ENCODE results near the gene SDC4. TPM values are rescaled to one million over a fixed set of nuclear protein-coding genes. Genes with fewer than 3 reads are reported as not detected.

SDC4 gene
- total and polyA plus RNA-seq, 10 of the 15 experiments (the other 5 are each of a cell fraction or from before 2014, with no cell fraction given) = 0.52 to 11.3 (median 1.4) TPM

GRCh38 chr20:45345104-45345936, 2.9 kb downstream of the SDC4 start (continued):
- no peak for TF ChIP-seq TCF3 (IDR thresholded peaks at IDR 0.05; ENCODE audit: borderline replicate concordance, insufficient read depth, low read depth, low read length)

- Histone ChIP-seq H3K4me3 (no peak overlapping the region), H3K27me3 (replicated peaks in 1 of 2; ENCODE audit: control insufficient read depth in 2 of 2, insufficient read depth in 2 of 2, low read length in 1 of 2) (0 out of 4 replicates have a peak, but pooled peaks cover 0 to 6% of the 10 kb centered on the region in 2 experiments), H2AFZ (ENCODE audit: control insufficient read depth, low read depth, low read length) (no peak overlapping the region), H3K4me2 (ENCODE audit: control insufficient read depth, insufficient read depth) (no peak overlapping the region), H3K79me2 (ENCODE audit: control insufficient read depth, insufficient read depth, low read length) (no peaks in the 10 kb centered on the region), H4K20me1 (ENCODE audit: control insufficient read depth, insufficient read depth) (peaks cover 2% of the 10 kb centered on the region; the same call in 1 of the 2 replicates), H3K9me3 (replicated peaks; ENCODE audit: control insufficient read depth, insufficient read depth, low read length) (no peaks in the 10 kb centered on the region), H3K36me3 (ENCODE audit: control insufficient read depth in 2 of 2, insufficient read depth in 2 of 2, low read length in 1 of 2) (no peaks in the 10 kb centered on the region), H3K27ac (ENCODE audit: control insufficient read depth, insufficient read depth) (no peak overlapping the region), H3K9ac (ENCODE audit: control insufficient read depth, insufficient read depth, low read length) (no peak overlapping the region), H3K4me1 (ENCODE audit: control insufficient read depth, insufficient read depth, low read length) (peaks cover 6% of the 10 kb centered on the region)
- in situ Hi-C loops (cut with MboI) (no loop called here), intact Hi-C loops (cut with micrococcal nuclease; ENCODE audit: unreplicated experiment) (no loop called here)
- no peak for TF ChIP-seq CHD2 (IDR thresholded peaks at IDR 0.05; ENCODE audit: borderline replicate concordance, low read depth, low read length)
- DNase-seq (ENCODE audit: low read depth, low spot score) (no peak), FAIRE-seq (no peak), ATAC-seq (no peak)
- BruUV-seq (replicated peaks) = no TSS peak
- CTCF ChIA-PET = interaction anchor here (1.2 kb wide), 2 partner anchors 25 to 29 kb away, joined by 4 to 6 read pairs; no protein-coding TSS in a partner anchor
- RAD21 ChIA-PET (ENCODE audit: unreplicated experiment) = interaction anchor here (0.8 kb wide), 1 partner anchor 93 kb away, joined by 3 read pairs; no protein-coding TSS in a partner anchor
- 48% methylated on average over 9 of the region's 9 CpGs for WGBS (ENCODE audit: insufficient coverage, insufficient replicate concordance, low lambda C conversion rate, missing lambda C conversion rate)
- POLR2A ChIA-PET = no interaction called here
- SMC1A ChIA-PET (ENCODE audit: uncharacterized antibody, unreplicated experiment) = interaction anchor here (1.1 to 1.4 kb wide), 3 partner anchors 26 to 93 kb away, joined by 3 to 4 read pairs (median 4); no protein-coding TSS in a partner anchor
Observed at GRCh38 chr20:45344168-45344860, 3.9 kb downstream of the SDC4 start.

Measured in GM12878 (cell line).